OCI-LY7 (cell line): ENCODE measurements around the gene MARK3. TPM values are rescaled to one million over a fixed set of nuclear protein-coding genes. Genes with fewer than 3 reads are reported as not detected.

Source experiments
- BruUV-seq: library from RNA; stranded (reverse); fragments of 400-500 nt; replicated peaks from 2 replicates; lab custom pipeline; 2021; lab: Mats Ljungman, UMichigan
- CTCF ChIA-PET: fragments of 300-600 bp; sonication (Branson Sonifier 250); formaldehyde crosslinking; loops from one replicate; lab custom pipeline; 2022; ENCODE audit warnings: antibody characterized with exemption; ENCODE audit not compliant: unreplicated experiment; lab: Charles Lee
- POLR2A ChIA-PET: fragments of 300-600 bp; sonication (Branson Sonifier 250); formaldehyde crosslinking; loops from one replicate; lab custom pipeline; 2022; ENCODE audit warnings: antibody characterized with exemption; lab: Charles Lee
- DNase-seq: peaks from one replicate; pipeline ENCODE4 v3.0.0-alpha.2; 2015; ENCODE audit warnings: low spot score
- H2AFZ ChIP-seq: fragments of 200-600 bp; sonication (generic), shearing (Covaris generic); 2 replicates; pipeline ENCODE4 v1.6.1; 2014; ENCODE audit warnings: mild to moderate bottlenecking, antibody characterized with exemption, low read length, moderate library complexity
- H3K27ac ChIP-seq: fragments of 200-600 bp; sonication (generic); 2 replicates; pipeline ENCODE4 v1.5.1; 2014; ENCODE audit warnings: mixed run types, low read depth, mild to moderate bottlenecking, moderate library complexity, low read length, inconsistent platforms; ENCODE audit not compliant: poor library complexity, severe bottlenecking
- H3K36me3 ChIP-seq: fragments of 200-600 bp; sonication (generic); 2 replicates; pipeline ENCODE4 v1.6.1; 2014; ENCODE audit warnings: mild to moderate bottlenecking, antibody characterized with exemption, low read length, moderate library complexity, mixed read lengths; ENCODE audit not compliant: insufficient read depth
- H3K4me1 ChIP-seq: fragments of 200-600 bp; sonication (generic); 2 replicates; pipeline ENCODE4 v1.5.1; 2014; ENCODE audit warnings: mild to moderate bottlenecking, low read length; ENCODE audit not compliant: insufficient read depth, poor library complexity, severe bottlenecking
- H3K4me2 ChIP-seq: fragments of 200-600 bp; sonication (generic); 2 replicates; pipeline ENCODE4 v1.6.1; 2014; ENCODE audit warnings: mild to moderate bottlenecking, low read length
- H3K4me3 ChIP-seq: fragments of 200-600 bp; sonication (generic); 2 replicates; pipeline ENCODE4 v1.5.1; 2014; ENCODE audit warnings: mild to moderate bottlenecking, low read depth, low read length; ENCODE audit not compliant: poor library complexity, severe bottlenecking
- H3K79me2 ChIP-seq: fragments of 200-600 bp; sonication (generic); 2 replicates; pipeline ENCODE4 v1.6.1; 2016; ENCODE audit warnings: low read depth, mild to moderate bottlenecking, low read length, moderate library complexity, mixed read lengths; ENCODE audit not compliant: insufficient read depth
- H3K9me2 ChIP-seq: fragments of 200-600 bp; sonication (generic); 2 replicates; pipeline ENCODE4 v1.6.1; 2016; ENCODE audit warnings: mild to moderate bottlenecking, low read length, mixed read lengths; ENCODE audit not compliant: insufficient read depth
- H3K9me3 ChIP-seq: fragments of 200-600 bp; sonication (generic); 2 replicates; pipeline ENCODE4 v1.6.1; 2014; ENCODE audit warnings: mild to moderate bottlenecking, mixed run types, low read length, mixed read lengths
- H4K20me1 ChIP-seq: fragments of 200-600 bp; sonication (generic); 2 replicates; pipeline ENCODE4 v1.6.1; 2014; ENCODE audit warnings: mild to moderate bottlenecking, antibody characterized with exemption, low read length, moderate library complexity, mixed read lengths; ENCODE audit not compliant: insufficient read depth
- CTCF ChIP-seq: fragments of 200-600 bp; sonication (generic); conservative IDR thresholded peaks from 2 replicates; pipeline ENCODE4 v1.5.1; 2014; ENCODE audit warnings: mild to moderate bottlenecking, antibody characterized with exemption, low read length, moderate library complexity, mixed read lengths
- EZH2phosphoT487 ChIP-seq: fragments of 200-600 bp; sonication (generic); IDR thresholded peaks from 2 replicates; pipeline ENCODE4 v1.6.1; 2018; ENCODE audit warnings: low read depth, borderline replicate concordance, mild to moderate bottlenecking, mixed run types, antibody characterized with exemption, low read length, moderate library complexity, mixed read lengths
- intact Hi-C: fragments of 100-400 bp; cut with micrococcal nuclease; formaldehyde crosslinking; loops from one replicate; pipeline ENCODE4 v1.10.0; 2022; ENCODE audit not compliant: unreplicated experiment
- total RNA-seq, 2 experiments: library from RNA; depleted of rRNA in 1 of 2; stranded (reverse); fragments of >200 nt in 1 of 2; shearing (Covaris generic) in 1 of 2; gene quantifications; 2 replicates each; pipeline ENCODE4 v1.2.3, GENCODE V29; 2014 to 2022

MARK3 gene
- total RNA-seq, 2 experiments from 2014 or later: 70.8 to 83.6 TPM

DNA sequence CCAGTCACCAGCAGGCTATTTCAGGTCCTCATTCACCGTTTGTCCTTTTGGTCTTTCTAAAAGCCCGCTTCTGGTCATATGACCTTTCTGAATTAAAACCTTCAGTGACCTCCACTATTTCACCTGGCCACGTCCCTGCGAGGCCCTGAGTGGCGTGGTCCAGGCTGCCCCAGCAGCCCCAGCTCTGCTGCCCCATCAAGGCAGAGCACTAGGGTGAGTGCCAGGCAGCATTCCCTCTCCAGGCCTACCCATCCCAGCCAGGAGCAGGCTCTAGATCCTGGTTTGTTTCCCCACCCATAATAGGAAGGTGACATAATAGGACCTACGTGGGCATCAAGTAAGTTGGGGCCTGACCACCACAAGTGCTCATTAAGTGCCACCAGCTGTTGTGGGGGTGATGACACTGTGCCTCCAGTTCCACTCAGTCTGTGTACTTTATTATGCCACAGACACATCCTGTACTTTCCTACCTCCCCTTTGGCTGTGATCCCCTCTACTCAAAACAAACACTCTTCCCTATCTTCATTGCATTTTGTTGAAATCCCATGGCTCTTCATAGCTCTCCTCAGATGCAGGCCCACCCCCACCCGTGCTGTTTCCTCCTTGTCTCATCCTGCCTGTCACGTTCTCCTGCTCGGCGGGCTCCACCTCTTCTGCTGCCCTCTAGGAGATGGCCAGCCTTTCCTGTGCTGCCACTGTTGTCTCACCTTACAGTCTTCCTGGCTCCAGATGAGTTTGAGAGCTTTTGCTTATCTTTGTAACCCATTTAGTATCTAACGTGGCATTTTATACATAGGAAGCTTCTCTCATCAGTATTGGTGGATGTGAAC, 116.0 kb downstream of the MARK3 start:
- intact Hi-C loops: no loop called here
- Histone ChIP-seq H3K79me2 (no peaks in the 10 kb centered on the region), H3K9me3 (no peaks in the 10 kb centered on the region), H2AFZ (no peak overlapping the region), H3K36me3 (peaks cover 68% of the 10 kb centered on the region), H3K4me3 (no peak overlapping the region), H3K9me2 (no peaks in the 10 kb centered on the region), H4K20me1 (no peaks in the 10 kb centered on the region), H3K4me2 (no peak overlapping the region), H3K4me1 (no peaks in the 10 kb centered on the region), H3K27ac (no peak overlapping the region)
- TF ChIP-seq CTCF (no peak), EZH2phosphoT487 (no peak)
- BruUV-seq: no TSS peak
- no peak for DNase-seq
- CTCF ChIA-PET: interaction anchor here (1.1 kb wide), 1 partner anchor 113 kb away, joined by 3 read pairs; no protein-coding TSS in a partner anchor
- POLR2A ChIA-PET: no interaction called here

DNA sequence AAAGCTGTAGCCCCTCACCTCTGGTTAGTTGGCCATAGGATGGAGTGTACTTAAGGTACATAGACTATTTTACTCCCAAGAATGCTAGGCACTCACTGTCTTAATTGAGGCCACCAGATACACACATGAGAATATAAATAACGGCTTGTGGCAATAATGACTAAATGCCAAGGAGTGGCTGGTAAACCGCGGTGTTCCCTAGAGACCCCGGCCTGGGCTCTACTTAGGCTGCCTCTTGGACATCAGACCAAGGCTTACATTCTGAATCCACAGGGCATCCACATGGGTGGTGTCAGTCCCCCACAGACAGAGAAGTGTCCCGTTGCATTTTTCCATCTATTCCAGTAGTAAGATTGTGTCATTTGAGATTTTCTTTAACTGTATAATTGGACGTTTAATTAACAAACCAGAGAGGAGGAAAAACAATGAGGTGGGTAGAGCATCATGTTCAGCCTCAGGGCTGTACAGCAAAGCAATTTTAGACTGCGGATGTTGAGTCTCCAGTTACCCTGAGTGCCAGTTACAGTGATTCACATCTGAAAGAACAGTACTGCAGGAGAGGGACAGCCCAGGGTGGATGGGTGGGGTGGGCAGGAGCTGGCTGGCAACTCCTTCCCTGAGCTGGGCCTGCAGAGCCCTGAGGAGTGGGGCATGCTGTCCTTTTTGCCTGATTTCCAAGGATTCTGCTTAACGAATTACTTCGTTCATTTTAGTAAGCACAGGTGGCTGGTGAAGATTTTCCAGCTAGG, 116.9 kb downstream of the MARK3 start:
- Histone ChIP-seq H3K4me1 (no peaks in the 10 kb centered on the region), H3K9me3 (no peaks in the 10 kb centered on the region), H2AFZ (no peak overlapping the region), H3K36me3 (peaks cover 67% of the 10 kb centered on the region), H3K4me2 (no peak overlapping the region), H3K4me3 (no peak overlapping the region), H3K9me2 (no peaks in the 10 kb centered on the region), H4K20me1 (no peaks in the 10 kb centered on the region), H3K27ac (no peak overlapping the region), H3K79me2 (no peaks in the 10 kb centered on the region)
- TF ChIP-seq EZH2phosphoT487 (no peak), CTCF (no peak)
- BruUV-seq: no TSS peak
- POLR2A ChIA-PET: no interaction called here
- no peak for DNase-seq
- CTCF ChIA-PET: interaction anchor here (1.1 kb wide), 1 partner anchor 114 kb away, joined by 3 read pairs; no protein-coding TSS in a partner anchor
- intact Hi-C loops: no loop called here
